HL-60/S4 treated with retinoic acid at 250 ng/mL for 4 days and 3 days (cell line): ENCODE results near the gene SSBP3.

ENCODE experiments used
- in situ Hi-C: fragments of 300-500 bp; cut with MboI; formaldehyde crosslinking; loops from 2 replicates; pipeline ENCODE4 v1.7.0; 2022; ENCODE audit warnings: low sequenced_read_pairs

The SSBP3 gene

GRCh38 chr1:54410359-54410758 is 4.2 kb upstream of the SSBP3 start:
- in situ Hi-C loops: loop anchor here (5.0 kb wide), 1 partner anchor 77 kb away; no protein-coding TSS in a partner anchor

- in situ Hi-C loops: loop anchor here (5.0 kb wide), 1 partner anchor 78 kb away; no protein-coding TSS in a partner anchor
Measured at GRCh38 chr1:54409156-54410142, 3.3 kb upstream of the SSBP3 start.

GRCh38 chr1:54408147-54409066 is 2.2 kb upstream of the SSBP3 start:
- in situ Hi-C loops: no loop called here

- in situ Hi-C loops: no loop called here
Measured at GRCh38 chr1:54407404-54408146, 1.4 kb upstream of the SSBP3 start.

GRCh38 chr1:54407154-54407403 is 885 bp upstream of the SSBP3 start:
- in situ Hi-C loops: no loop called here

- in situ Hi-C loops: no loop called here
Measured at GRCh38 chr1:54405898-54406293, 298 bp downstream of the SSBP3 start.

GRCh38 chr1:54404939-54405897 is 976 bp downstream of the SSBP3 start:
- in situ Hi-C loops: no loop called here

GRCh38 chr1:54404263-54404662 is 1.9 kb downstream of the SSBP3 start:
- in situ Hi-C loops: no loop called here

- in situ Hi-C loops: no loop called here
Measured at GRCh38 chr1:54403808-54404261, 2.4 kb downstream of the SSBP3 start.

GRCh38 chr1:54403405-54403804 is 2.8 kb downstream of the SSBP3 start:
- in situ Hi-C loops: no loop called here

- in situ Hi-C loops: no loop called here
Measured at GRCh38 chr1:54402896-54403295, 3.3 kb downstream of the SSBP3 start.

GRCh38 chr1:54401799-54402198 is 4.4 kb downstream of the SSBP3 start:
- in situ Hi-C loops: no loop called here

- in situ Hi-C loops: no loop called here
Measured at GRCh38 chr1:54400329-54400728, 5.9 kb downstream of the SSBP3 start.

- in situ Hi-C loops: no loop called here
Measured at GRCh38 chr1:54399765-54400164, 6.4 kb downstream of the SSBP3 start.

- in situ Hi-C loops: no loop called here
Measured at GRCh38 chr1:54398963-54399528, 7.1 kb downstream of the SSBP3 start.

GRCh38 chr1:54397980-54398379 is 8.2 kb downstream of the SSBP3 start:
- in situ Hi-C loops: no loop called here

- in situ Hi-C loops: no loop called here
Measured at GRCh38 chr1:54397090-54397591, 9.1 kb downstream of the SSBP3 start.

- in situ Hi-C loops: no loop called here
Measured at GRCh38 chr1:54396261-54396933, 9.8 kb downstream of the SSBP3 start.
